Mucosa of descending colon (tissue), 3 donors: Measurements from ENCODE around the gene PLEKHN1. TPM values are rescaled to one million over a fixed set of nuclear protein-coding genes. Genes with fewer than 3 reads are reported as not detected.

ENCODE experiments used
- ATAC-seq: fragments of 200-7000 bp; cut with Tn5 transposase; one replicate; pipeline ENCODE4 v1.9.1; 2020; ENCODE audit warnings: mild to moderate bottlenecking, moderate library complexity
- DNase-seq, 3 donors: peaks; one replicate each; pipeline ENCODE4 v3.0.0-alpha.2; 2020
- H3K36me3 ChIP-seq: fragments of 200-600 bp; one replicate; pipeline ENCODE4 v1.8.0; 2021; ENCODE audit warnings: low read depth, mild to moderate bottlenecking
- H3K4me1 ChIP-seq: fragments of 200-600 bp; one replicate; pipeline ENCODE4 v1.8.0; 2021; ENCODE audit warnings: low read depth, mild to moderate bottlenecking
- H3K4me3 ChIP-seq: fragments of 200-600 bp; one replicate; pipeline ENCODE4 v1.8.0; 2021; ENCODE audit warnings: mild to moderate bottlenecking
- H3K9me3 ChIP-seq: fragments of 200-600 bp; one replicate; pipeline ENCODE4 v1.8.0; 2021; ENCODE audit warnings: mild to moderate bottlenecking
- CTCF ChIP-seq: fragments of 200-600 bp; IDR thresholded peaks from one replicate; pipeline ENCODE4 v1.8.0; 2022; ENCODE audit warnings: antibody characterized with exemption, mild to moderate bottlenecking
- intact Hi-C, 2 donors: fragments of 100-400 bp; cut with DNase I in 1 of 2; cut with micrococcal nuclease in 1 of 2; formaldehyde crosslinking; loops; one replicate each; pipeline versions ENCODE4 v1.11.0 to v1.11.1; 2022; cut with DNase I, micrococcal nuclease
- total RNA-seq, 3 donors: library from RNA; stranded (reverse); fragmentation: NEBNext Ultra II Directional in 2 of 3; extraction: Animal tissue kit (Norgen Biotek cat#: 25700) in 2 of 3; gene quantifications; one replicate each; pipeline versions ENCODE4 v1.2.1 to v1.2.4, GENCODE V29; 2021 to 2023
- donor health status: DM: no; HTN: no; CAD: no; lungs with moderate emphysema.
- donor health status: DM: no; HTN: no; CAD: no.
- donor health status: DM: no; HTN: yes; CAD: no.

The PLEKHN1 gene
- total RNA-seq, 3 donors from 2014 or later: 0.23 to 0.99 (median 0.32) TPM

- Histone ChIP-seq H3K4me3 (no peak overlapping the region), H3K4me1 (peaks cover 11% of the 10 kb centered on the region), H3K36me3 (no peaks in the 10 kb centered on the region), H3K9me3 (no peaks in the 10 kb centered on the region)
- TF ChIP-seq CTCF: no peak
- intact Hi-C loops: no loop called here
- DNase-seq (peak in 1 of 3 donors; percentile 41), ATAC-seq (no peak)
These were observed 4.9 kb downstream of the PLEKHN1 start for GRCh38 chr1:970973-971730.

- no peak for TF ChIP-seq CTCF
- Histone ChIP-seq H3K4me3 (no peak overlapping the region), H3K9me3 (no peaks in the 10 kb centered on the region), H3K36me3 (no peaks in the 10 kb centered on the region), H3K4me1 (peaks cover 8% of the 10 kb centered on the region)
- intact Hi-C loops: no loop called here
- ATAC-seq (no peak), DNase-seq (no peak)
These were observed 5.6 kb downstream of the PLEKHN1 start for GRCh38 chr1:971751-972506.

GRCh38 chr1:972726-973458, 6.6 kb downstream of the PLEKHN1 start:
- no peak overlapping the region for H3K4me3 ChIP-seq
- H3K9me3 ChIP-seq: no peaks in the 10 kb centered on the region
- TF ChIP-seq CTCF: no peak
- DNase-seq: peak in 1 of 3 donors; percentile 41
- no peak for ATAC-seq
- H3K36me3 ChIP-seq: no peaks in the 10 kb centered on the region
- intact Hi-C loops: no loop called here
- H3K4me1 ChIP-seq: peaks cover 5% of the 10 kb centered on the region

GRCh38 chr1:973459-974292, 7.4 kb downstream of the PLEKHN1 start:
- no peaks in the 10 kb centered on the region for H3K9me3 ChIP-seq
- peaks cover 5% of the 10 kb centered on the region for H3K4me1 ChIP-seq
- intact Hi-C loops: no loop called here
- TF ChIP-seq CTCF: no peak
- no peaks in the 10 kb centered on the region for H3K36me3 ChIP-seq
- DNase-seq (peak in 1 of 3 donors; percentile 46), ATAC-seq (no peak)
- no peak overlapping the region for H3K4me3 ChIP-seq

- H3K4me3 ChIP-seq: no peak overlapping the region
- no peak for TF ChIP-seq CTCF
- H3K4me1 ChIP-seq: peaks cover 5% of the 10 kb centered on the region
- no peaks in the 10 kb centered on the region for H3K9me3 ChIP-seq
- DNase-seq (no peak), ATAC-seq (no peak)
- H3K36me3 ChIP-seq: no peaks in the 10 kb centered on the region
- intact Hi-C loops: no loop called here
These were observed 8.0 kb downstream of the PLEKHN1 start for GRCh38 chr1:974293-974640.
